Measurements from ENCODE around the gene UBE2E1. TPM values are rescaled to one million over a fixed set of nuclear protein-coding genes. Genes with fewer than 3 reads are reported as not detected.

UBE2E1 gene
- total and polyA plus RNA-seq, 7 experiments from 2014 or later: 5.2 to 80.0 (median 65.8) TPM

- Histone ChIP-seq H3K9me3 (ENCODE audit: control insufficient read depth in 2 of 3, low read length in 3 of 3) (no peaks in the 10 kb centered on the region), H3K4me3 (ENCODE audit: low read length) (no peak overlapping the region), H3K27me3 (ENCODE audit: control insufficient read depth in 2 of 2, insufficient read depth in 2 of 2, low read length in 2 of 2) (no peaks in the 10 kb centered on the region), H3K4me1 (ENCODE audit: control insufficient read depth in 2 of 2, insufficient read depth in 2 of 2, low read length in 2 of 2) (peaks cover 14 to 18% of the 10 kb centered on the region in 2 donors), H3K27ac (ENCODE audit: low read depth, low read length) (no peak overlapping the region), H3K36me3 (ENCODE audit: control insufficient read depth in 2 of 3, insufficient read depth in 3 of 3, low read length in 3 of 3) (peaks cover 0 to 21% (median 14%) of the 10 kb centered on the region in 3 experiments)
- no peak for DNase-seq
- Mint-ChIP-seq H3K4me1 (peaks cover 26 to 40% (median 36%) of the 10 kb centered on the region in 7 donors), H3K27ac (peak overlapping the region in 1 of 9 donors; percentile 2), H3K36me3 (peaks cover 10 to 31% (median 22%) of the 10 kb centered on the region in 5 donors), H3K9me3 (no peaks in the 10 kb centered on the region), H3K4me3 (peak overlapping the region in 1 of 10 donors; percentile 92), H3K27me3 (peaks cover 0 to 4% (median 0%) of the 10 kb centered on the region in 5 donors)
- CTCF ChIA-PET: interaction anchor here (0.7 kb wide), 1 partner anchor 26 kb away, joined by 3 read pairs; no protein-coding TSS in a partner anchor
- no peak for ATAC-seq
- intact Hi-C loops (cut with micrococcal nuclease): loop anchor here (10.0 kb wide), 3 partner anchors 709 to 1871 kb away; partner anchors contain the start of genes UBE2E2 (in 2 of the 2), NGLY1 (in 1 of the 2) and TOP2B (in 1 of the 2)
- POLR2A ChIA-PET: no interaction called here
Observed at GRCh38 chr3:23913873-23914743, 108.4 kb downstream of the UBE2E1 start.

DNA sequence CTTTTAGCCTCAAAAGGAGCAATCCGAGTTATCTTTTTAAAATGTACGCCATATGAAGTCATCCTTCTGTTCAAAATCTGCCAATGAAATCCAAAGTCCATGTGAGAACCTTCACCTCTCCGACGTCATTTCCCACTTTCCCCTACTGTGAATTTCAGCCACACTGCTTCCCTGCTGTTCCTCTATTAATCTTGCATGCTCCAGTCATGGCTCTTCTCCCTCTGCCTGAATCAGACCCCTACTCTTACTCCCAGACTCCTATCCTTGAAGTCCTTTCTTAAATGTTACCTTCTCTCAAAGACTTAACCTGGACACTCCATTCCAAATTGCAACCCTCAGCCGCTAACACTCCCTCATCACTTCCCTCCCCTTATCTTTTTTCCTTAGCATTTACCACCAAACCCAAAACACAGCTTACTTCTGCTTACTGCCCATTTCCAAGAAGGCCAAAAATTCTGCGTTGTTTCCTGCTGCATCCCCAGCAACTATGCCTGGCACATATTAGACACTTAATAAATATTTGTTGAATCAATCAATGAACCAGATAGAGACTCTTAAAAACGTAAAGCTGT, 109.9 kb downstream of the UBE2E1 start:
- H3K4me1 Mint-ChIP-seq: peaks cover 33 to 52% (median 49%) of the 10 kb centered on the region in 7 donors
- POLR2A ChIA-PET: interaction anchor here (0.6 to 5.9 kb wide), 5 partner anchors 8 to 712 kb away, joined by 3 to 86 read pairs (median 9); partner anchors contain the start of gene UBE2E2

DNA sequence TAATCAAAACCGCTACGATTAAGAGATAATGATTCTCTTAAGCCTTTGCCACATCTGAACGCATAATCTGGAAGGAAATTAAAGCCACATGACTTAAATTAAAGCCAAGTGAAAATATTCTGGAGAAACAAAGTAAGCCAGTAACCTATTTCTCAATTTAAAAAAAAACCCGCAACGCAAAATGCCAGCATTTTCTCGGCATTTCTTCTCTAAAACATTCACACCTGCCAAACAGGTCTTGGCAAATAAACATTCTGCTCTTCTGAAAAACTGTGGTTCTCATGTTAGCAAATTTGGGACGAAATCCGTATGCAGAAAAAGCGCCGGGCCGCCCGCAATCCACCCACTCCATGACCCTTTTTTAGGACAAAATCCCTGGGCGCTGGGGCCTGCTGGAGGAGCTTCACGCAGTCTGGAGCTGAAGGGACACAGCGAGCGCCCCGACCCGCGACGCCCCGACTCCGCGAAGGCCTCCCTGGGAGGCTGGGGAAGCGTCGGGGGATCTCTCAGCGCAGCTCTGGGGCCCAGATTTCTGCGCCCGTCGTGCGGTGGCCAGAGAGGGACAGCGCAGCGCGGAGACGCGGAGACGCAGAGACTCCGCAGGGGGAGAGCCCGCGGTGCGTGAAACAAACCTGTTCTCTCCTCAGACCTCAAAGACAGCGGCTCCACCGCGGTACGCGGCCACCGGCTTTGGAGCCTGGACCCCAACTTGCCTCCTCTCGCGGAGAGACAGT, 110.6 kb downstream of the UBE2E1 start:
- peak overlapping the region; percentile 88 for H3K4me3 ChIP-seq (ENCODE audit: low read length)
- intact Hi-C loops (cut with micrococcal nuclease): loop anchor here (1.0 to 10.0 kb wide), 7 partner anchors 28 to 1868 kb away; partner anchors contain the start of genes NGLY1 (in 2 of the 2), TOP2B (in 2 of the 2) and UBE2E2 (in 2 of the 2)
- DNase-seq (no peak), ATAC-seq (peak; percentile 50)
- Mint-ChIP-seq H3K27me3 (peaks cover 0 to 4% (median 0%) of the 10 kb centered on the region in 5 donors), H3K36me3 (peaks cover 11 to 40% (median 25%) of the 10 kb centered on the region in 5 donors), H3K4me3 (peak overlapping the region; percentile 92 to 100 (median 98)), H3K9me3 (no peaks in the 10 kb centered on the region), H3K4me1 (peaks cover 33 to 52% (median 49%) of the 10 kb centered on the region in 7 donors), H3K27ac (peak overlapping the region; percentile 97 to 99 (median 98))
- no peaks in the 10 kb centered on the region for H3K27me3 ChIP-seq (ENCODE audit: control insufficient read depth in 2 of 2, insufficient read depth in 2 of 2, low read length in 2 of 2)
- peaks cover 14 to 18% of the 10 kb centered on the region in 2 donors for H3K4me1 ChIP-seq (ENCODE audit: control insufficient read depth in 2 of 2, insufficient read depth in 2 of 2, low read length in 2 of 2)
- peaks cover 0 to 35% (median 22%) of the 10 kb centered on the region in 3 experiments for H3K36me3 ChIP-seq (ENCODE audit: control insufficient read depth in 2 of 3, insufficient read depth in 3 of 3, low read length in 3 of 3)
- ChIA-PET POLR2A (interaction anchor here (0.6 to 5.9 kb wide), 21 partner anchors 9 to 1873 kb away, joined by 3 to 86 read pairs (median 5); partner anchors contain the start of genes OXSM and UBE2E2), CTCF (interaction anchor here (0.6 to 1.3 kb wide), 5 partner anchors 28 to 84 kb away, joined by 3 to 7 read pairs (median 3); no protein-coding TSS in a partner anchor)
- H3K27ac ChIP-seq (ENCODE audit: low read depth, low read length): peak overlapping the region; percentile 83
- H3K9me3 ChIP-seq (ENCODE audit: control insufficient read depth in 2 of 3, low read length in 3 of 3): no peaks in the 10 kb centered on the region

More for the DNA sequence above, 109.9 kb downstream of the UBE2E1 start:
- Mint-ChIP-seq H3K27me3 (peaks cover 0 to 4% (median 0%) of the 10 kb centered on the region in 5 donors), H3K36me3 (peaks cover 11 to 37% (median 26%) of the 10 kb centered on the region in 5 donors), H3K27ac (peak overlapping the region in 7 of 9 donors; percentile 21 to 99 (median 98)), H3K4me3 (peak overlapping the region; percentile 92 to 100 (median 98)), H3K9me3 (no peaks in the 10 kb centered on the region)
- Histone ChIP-seq H3K27me3 (ENCODE audit: control insufficient read depth in 2 of 2, insufficient read depth in 2 of 2, low read length in 2 of 2) (no peaks in the 10 kb centered on the region), H3K36me3 (ENCODE audit: control insufficient read depth in 2 of 3, insufficient read depth in 3 of 3, low read length in 3 of 3) (peaks cover 0 to 31% (median 22%) of the 10 kb centered on the region in 3 experiments), H3K9me3 (ENCODE audit: control insufficient read depth in 2 of 3, low read length in 3 of 3) (no peaks in the 10 kb centered on the region), H3K27ac (ENCODE audit: low read depth, low read length) (peak overlapping the region; percentile 83), H3K4me1 (ENCODE audit: control insufficient read depth in 2 of 2, insufficient read depth in 2 of 2, low read length in 2 of 2) (peaks cover 14 to 18% of the 10 kb centered on the region in 2 donors), H3K4me3 (ENCODE audit: low read length) (no peak overlapping the region)
- CTCF ChIA-PET: interaction anchor here (0.6 to 1.3 kb wide), 3 partner anchors 27 to 85 kb away, joined by 3 to 10 read pairs (median 7); no protein-coding TSS in a partner anchor
- ATAC-seq (no peak), DNase-seq (no peak)
- intact Hi-C loops (cut with micrococcal nuclease): loop anchor here (1.0 to 10.0 kb wide), 7 partner anchors 27 to 1869 kb away; partner anchors contain the start of genes NGLY1 (in 2 of the 2), TOP2B (in 2 of the 2) and UBE2E2 (in 2 of the 2)

DNA sequence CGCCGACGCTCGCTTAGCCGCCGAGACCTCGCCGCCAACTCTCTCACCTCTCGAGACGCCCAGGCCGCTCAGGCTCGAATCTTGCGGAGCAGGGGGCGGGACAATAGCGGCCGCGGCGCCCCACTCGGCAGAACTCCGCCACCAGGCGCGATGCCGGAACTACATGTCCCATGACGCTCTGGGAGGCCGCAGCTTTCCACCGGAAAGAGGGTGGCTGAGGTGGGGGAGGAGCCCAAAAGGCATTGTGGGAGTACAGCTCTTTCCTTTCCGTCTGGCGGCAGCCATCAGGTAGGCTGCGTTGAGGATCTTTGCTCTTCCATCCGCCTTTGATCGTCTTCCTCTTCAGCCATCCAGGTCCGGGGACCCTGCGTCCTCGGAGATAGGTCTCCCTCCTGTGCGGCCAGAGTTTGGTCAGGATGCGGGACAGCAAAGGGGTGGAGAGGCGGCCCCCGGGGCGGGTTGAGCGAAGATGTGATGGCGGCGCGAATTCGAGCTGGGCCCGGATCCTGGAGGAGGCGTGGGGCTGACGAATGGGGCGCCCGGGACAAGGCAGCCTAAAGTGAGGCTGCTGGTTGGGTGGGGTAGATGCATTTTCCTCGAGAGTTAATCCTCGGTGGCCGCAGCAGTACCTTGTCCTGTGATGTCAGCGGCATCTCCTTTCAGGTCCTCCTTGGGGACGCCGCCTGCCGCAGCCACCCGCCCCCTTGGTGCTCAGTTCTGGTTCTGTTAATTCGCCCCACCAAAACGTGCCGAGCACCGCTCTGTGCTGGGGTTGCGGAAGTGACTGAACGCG, 111.3 kb downstream of the UBE2E1 start, which contains the start of the genes NKIRAS1 and RPL15:
NKIRAS1 (minus strand) TSS at position 105 of the 793 bp plus-strand sequence. CDS start 6,086 bp downstream, outside the sequence.
RPL15 (plus strand) TSS at position 247 of the 793 bp plus-strand sequence. CDS start 728 bp downstream, outside the sequence.
- H3K36me3 Mint-ChIP-seq: peaks cover 11 to 40% (median 25%) of the 10 kb centered on the region in 5 donors
- H3K4me3 ChIP-seq (ENCODE audit: low read length): peak within 1 kb of the TSS; percentile 88

More for the DNA sequence above, 111.3 kb downstream of the UBE2E1 start, which contains the start of the genes NKIRAS1 and RPL15:
- peak; percentile 97 for ATAC-seq
- H3K4me3 Mint-ChIP-seq: peak within 1 kb of the TSS; percentile 92 to 100 (median 98)
- ChIA-PET POLR2A (interaction anchor here (0.6 to 5.9 kb wide), 22 partner anchors 9 to 1872 kb away, joined by 3 to 86 read pairs (median 5); partner anchors contain the start of genes OXSM and UBE2E2), CTCF (interaction anchor here (0.9 to 1.3 kb wide), 4 partner anchors 27 to 83 kb away, joined by 3 to 7 read pairs (median 4); no protein-coding TSS in a partner anchor)
- no peaks in the 10 kb centered on the region for H3K9me3 Mint-ChIP-seq
- intact Hi-C loops (cut with micrococcal nuclease): loop anchor here (1.0 to 10.0 kb wide), 10 partner anchors 28 to 1868 kb away; partner anchors contain the start of genes NGLY1 (in 2 of the 2), NR1D2 (in 2 of the 2), TOP2B (in 2 of the 2) and UBE2E2 (in 2 of the 2)
- DNase-seq: peak; percentile 90 to 98 (median 97)
- peaks cover 14 to 18% of the 10 kb centered on the region in 2 donors for H3K4me1 ChIP-seq (ENCODE audit: control insufficient read depth in 2 of 2, insufficient read depth in 2 of 2, low read length in 2 of 2)
- no peaks in the 10 kb centered on the region for H3K27me3 ChIP-seq (ENCODE audit: control insufficient read depth in 2 of 2, insufficient read depth in 2 of 2, low read length in 2 of 2)
- H3K27me3 Mint-ChIP-seq: peaks cover 0 to 4% (median 0%) of the 10 kb centered on the region in 5 donors
- H3K36me3 ChIP-seq (ENCODE audit: control insufficient read depth in 2 of 3, insufficient read depth in 3 of 3, low read length in 3 of 3): peaks cover 0 to 36% (median 22%) of the 10 kb centered on the region in 3 experiments
- peak within 1 kb of the TSS; percentile 97 to 99 (median 98) for H3K27ac Mint-ChIP-seq
- peaks cover 33 to 52% (median 49%) of the 10 kb centered on the region in 7 donors for H3K4me1 Mint-ChIP-seq
- H3K27ac ChIP-seq (ENCODE audit: low read depth, low read length): peak within 1 kb of the TSS; percentile 83
- H3K9me3 ChIP-seq (ENCODE audit: control insufficient read depth in 2 of 3, low read length in 3 of 3): no peaks in the 10 kb centered on the region

Measured in naive thymus-derived CD4-positive, alpha-beta T cell (primary cell).